ENCODE results near the gene FBP2. TPM values are rescaled to one million over a fixed set of nuclear protein-coding genes. Genes with fewer than 3 reads are reported as not detected.
A peak's percentile ranks its signal among the peaks of the same experiment; 100 is the strongest.
"Not testable (repeated sequence)": the region's sequence is repeated elsewhere in the genome, so short reads cannot be mapped to it uniquely, and the experiment has no call there.

FBP2 gene
- total RNA-seq, 4 donors from 2014 or later: not detected

DNA sequence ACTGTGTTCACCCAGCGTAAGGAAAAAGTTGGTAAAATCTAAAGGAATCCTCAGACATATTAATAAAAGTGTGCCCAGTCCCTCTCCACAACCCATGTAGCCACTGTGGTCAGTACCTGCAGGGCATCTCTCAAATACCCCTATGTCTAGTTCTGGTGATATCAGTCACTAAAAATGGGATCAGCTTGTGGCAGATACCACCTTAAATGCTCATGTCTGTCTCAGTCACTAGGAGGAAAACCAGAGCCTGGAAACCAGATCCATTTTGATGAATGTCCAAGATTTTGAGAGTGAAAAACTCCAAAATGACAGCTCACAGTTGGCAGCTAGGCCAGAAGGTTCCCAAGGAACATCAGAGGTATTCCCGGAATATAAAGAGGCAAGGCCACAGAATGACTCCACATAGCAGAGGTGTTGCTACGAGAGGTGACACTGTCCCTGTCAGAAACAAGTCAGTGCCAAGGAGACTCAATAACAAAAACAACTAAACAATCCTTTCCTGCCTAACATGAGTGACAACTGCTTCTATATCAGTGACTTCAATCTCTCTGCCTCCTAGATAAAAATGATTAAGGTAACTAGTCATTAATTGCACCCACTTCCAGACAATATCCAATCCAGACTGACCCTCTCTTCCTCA lies 25.3 kb downstream of the FBP2 start:
- Histone ChIP-seq H3K27me3 (peaks cover 0 to 3% (median 0%) of the 10 kb centered on the region in 4 donors), H3K9me3 (no peaks in the 10 kb centered on the region), H3K27ac (replicated peaks in 1 of 4) (no peak overlapping the region), H3K36me3 (no peaks in the 10 kb centered on the region), H3K4me1 (no peaks in the 10 kb centered on the region), H3K4me3 (no peak overlapping the region)
- WGBS: 70% methylated on average over 3 of the region's 3 CpGs
- TF ChIP-seq EP300 (IDR thresholded peaks at IDR 0.05): no peak
- no peak for TF ChIP-seq POLR2A (IDR thresholded peaks at IDR 0.05; ENCODE audit: low read depth)
- no peak for TF ChIP-seq POLR2AphosphoS5 (IDR thresholded peaks at IDR 0.05)
- TF ChIP-seq, protein P1, sequence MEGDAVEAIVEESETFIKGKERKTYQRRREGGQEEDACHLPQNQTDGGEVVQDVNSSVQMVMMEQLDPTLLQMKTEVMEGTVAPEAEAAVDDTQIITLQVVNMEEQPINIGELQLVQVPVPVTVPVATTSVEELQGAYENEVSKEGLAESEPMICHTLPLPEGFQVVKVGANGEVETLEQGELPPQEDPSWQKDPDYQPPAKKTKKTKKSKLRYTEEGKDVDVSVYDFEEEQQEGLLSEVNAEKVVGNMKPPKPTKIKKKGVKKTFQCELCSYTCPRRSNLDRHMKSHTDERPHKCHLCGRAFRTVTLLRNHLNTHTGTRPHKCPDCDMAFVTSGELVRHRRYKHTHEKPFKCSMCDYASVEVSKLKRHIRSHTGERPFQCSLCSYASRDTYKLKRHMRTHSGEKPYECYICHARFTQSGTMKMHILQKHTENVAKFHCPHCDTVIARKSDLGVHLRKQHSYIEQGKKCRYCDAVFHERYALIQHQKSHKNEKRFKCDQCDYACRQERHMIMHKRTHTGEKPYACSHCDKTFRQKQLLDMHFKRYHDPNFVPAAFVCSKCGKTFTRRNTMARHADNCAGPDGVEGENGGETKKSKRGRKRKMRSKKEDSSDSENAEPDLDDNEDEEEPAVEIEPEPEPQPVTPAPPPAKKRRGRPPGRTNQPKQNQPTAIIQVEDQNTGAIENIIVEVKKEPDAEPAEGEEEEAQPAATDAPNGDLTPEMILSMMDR (IDR thresholded peaks at IDR 0.05): no peak
- DNase-seq (ENCODE audit: extremely low spot score): peak; percentile 87
- intact Hi-C loops (cut with DNase I): no loop called here

DNA sequence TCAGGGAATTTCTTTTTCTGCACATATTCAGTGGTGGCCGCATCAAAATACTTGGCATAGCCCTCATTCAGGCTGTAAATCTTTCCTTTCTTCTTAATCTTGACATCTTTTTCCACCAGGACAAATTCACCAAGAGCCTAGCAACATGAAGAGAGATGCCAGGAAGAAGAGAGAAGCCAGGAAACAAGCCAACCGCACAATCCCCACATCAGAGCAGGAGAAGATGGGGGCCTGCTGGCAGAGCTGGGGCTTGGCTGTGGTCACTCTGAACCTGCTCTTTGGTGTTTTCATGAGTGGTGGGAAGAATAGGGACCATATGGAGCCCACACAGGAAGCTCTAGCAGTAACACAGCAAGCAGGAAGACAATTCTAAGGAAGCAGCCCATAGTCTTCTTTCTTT lies 26.4 kb downstream of the FBP2 start:
- H3K4me1 ChIP-seq: no peaks in the 10 kb centered on the region
- WGBS: 82% methylated on average over 2 of the region's 2 CpGs

DNA sequence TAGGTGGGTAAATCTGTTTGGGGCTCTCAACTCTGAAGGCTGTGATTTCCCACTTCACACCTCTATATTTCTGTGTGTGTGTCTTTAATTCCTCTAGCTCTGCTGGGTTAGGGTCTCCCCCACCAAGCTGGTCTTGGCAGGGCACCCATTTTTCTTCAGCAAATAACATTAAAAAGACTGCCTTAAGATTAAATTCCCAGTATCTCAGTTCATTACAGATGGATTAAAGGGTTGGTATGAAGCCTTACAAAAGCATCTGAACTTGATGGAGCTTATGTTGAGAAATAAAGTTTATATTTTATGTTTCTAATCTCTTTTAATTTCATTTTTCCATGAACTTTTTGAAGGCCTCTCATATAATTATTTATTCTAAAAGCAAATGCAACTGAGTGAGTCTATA lies 27.1 kb downstream of the FBP2 start:
- no peaks in the 10 kb centered on the region for H3K4me1 ChIP-seq
- H3K27ac ChIP-seq (replicated peaks in 1 of 4): no peak overlapping the region
- no peaks in the 10 kb centered on the region for H3K9me3 ChIP-seq
- H3K27me3 ChIP-seq: peaks cover 0 to 3% (median 0%) of the 10 kb centered on the region in 4 donors
- TF ChIP-seq POLR2AphosphoS5 (IDR thresholded peaks at IDR 0.05): no peak
- no peak for TF ChIP-seq POLR2A (IDR thresholded peaks at IDR 0.05; ENCODE audit: low read depth)
- TF ChIP-seq EP300 (IDR thresholded peaks at IDR 0.05): no peak
- TF ChIP-seq, protein P1 (IDR thresholded peaks at IDR 0.05): no peak
- no peaks in the 10 kb centered on the region for H3K36me3 ChIP-seq
- H3K4me3 ChIP-seq: no peak overlapping the region
- intact Hi-C loops (cut with DNase I): no loop called here
- no peak for DNase-seq (ENCODE audit: extremely low spot score)

More for the DNA sequence above, 26.4 kb downstream of the FBP2 start:
- H3K27me3 ChIP-seq: no peaks in the 10 kb centered on the region
- no peak for DNase-seq (ENCODE audit: extremely low spot score)
- H3K9me3 ChIP-seq: no peaks in the 10 kb centered on the region
- no peaks in the 10 kb centered on the region for H3K36me3 ChIP-seq
- intact Hi-C loops (cut with DNase I): no loop called here
- TF ChIP-seq POLR2AphosphoS5 (IDR thresholded peaks at IDR 0.05) (no peak), POLR2A (IDR thresholded peaks at IDR 0.05; ENCODE audit: low read depth) (no peak), EP300 (IDR thresholded peaks at IDR 0.05) (no peak)
- TF ChIP-seq, protein P1 (IDR thresholded peaks at IDR 0.05): no peak
- no peak overlapping the region for H3K4me3 ChIP-seq
- H3K27ac ChIP-seq (replicated peaks in 1 of 4): no peak overlapping the region

DNA sequence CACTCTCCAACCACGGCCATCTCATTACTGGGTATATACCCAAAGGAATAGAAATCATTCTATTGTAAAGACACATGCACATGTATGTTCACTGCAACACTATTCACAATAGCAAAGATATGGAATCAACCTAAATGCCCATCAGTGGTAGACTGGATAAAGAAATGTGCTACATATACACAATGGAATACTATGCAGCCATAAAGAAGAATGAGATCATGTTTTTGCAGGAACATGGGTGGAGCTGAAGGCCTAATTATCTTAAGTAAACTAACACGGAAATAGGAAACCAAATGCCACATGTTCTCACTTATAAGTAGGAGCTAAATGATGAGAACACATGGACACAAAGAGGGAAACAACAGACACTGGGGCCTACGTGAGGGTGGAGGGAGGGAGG lies 29.3 kb downstream of the FBP2 start:
- H3K4me3 ChIP-seq; H3K27me3 ChIP-seq; H3K36me3 ChIP-seq; H3K27ac ChIP-seq (replicated peaks in 1 of 4); H3K4me1 ChIP-seq; H3K9me3 ChIP-seq; intact Hi-C loops (cut with DNase I); DNase-seq (ENCODE audit: extremely low spot score): not testable (repeated sequence)
- WGBS: 73% methylated on average over 3 of the region's 3 CpGs

DNA sequence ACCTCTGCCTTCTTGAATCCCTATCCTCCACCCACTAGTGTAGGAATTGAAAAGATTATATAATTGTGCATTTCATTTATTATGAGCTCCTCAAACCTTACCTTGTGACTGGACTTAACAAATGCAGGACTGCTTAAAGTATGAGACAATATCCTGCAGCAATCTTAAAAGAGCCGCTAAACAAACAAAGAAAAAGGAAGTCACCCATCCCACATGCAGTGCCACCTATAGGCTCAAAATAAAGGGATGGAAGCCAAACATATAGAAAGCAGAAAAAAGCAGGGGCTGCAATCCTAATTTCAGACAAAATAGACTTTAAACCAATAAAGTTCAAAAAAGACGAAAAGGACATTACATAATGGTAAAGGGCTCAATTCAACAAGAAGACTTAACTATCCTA lies 30.1 kb downstream of the FBP2 start:
- Histone ChIP-seq H3K4me3 (no peak overlapping the region), H3K27ac (replicated peaks in 1 of 4) (no peak overlapping the region), H3K36me3 (no peaks in the 10 kb centered on the region), H3K9me3 (no peaks in the 10 kb centered on the region), H3K4me1 (no peaks in the 10 kb centered on the region), H3K27me3 (peaks cover 0 to 5% (median 0%) of the 10 kb centered on the region in 4 donors)
- TF ChIP-seq POLR2A (IDR thresholded peaks at IDR 0.05; ENCODE audit: low read depth): no peak
- no peak for TF ChIP-seq POLR2AphosphoS5 (IDR thresholded peaks at IDR 0.05)
- TF ChIP-seq, protein P1 (IDR thresholded peaks at IDR 0.05): no peak
- TF ChIP-seq EP300 (IDR thresholded peaks at IDR 0.05): no peak
- intact Hi-C loops (cut with DNase I): no loop called here
- WGBS: 62% methylated on average over 2 of the region's 2 CpGs
- no peak for DNase-seq (ENCODE audit: extremely low spot score)

Measured in esophagus muscularis mucosa (tissue), 4 donors.